Neural cell (in vitro differentiated cells): ENCODE results near the gene INS. TPM values are rescaled to one million over a fixed set of nuclear protein-coding genes. Genes with fewer than 3 reads are reported as not detected.

Experiments used
- H2AFZ ChIP-seq: fragments of 200-600, 300-800 bp; sonication (generic), shearing (Covaris generic); 2 replicates; pipeline ENCODE4 v1.6.0; 2014; ENCODE audit warnings: low read depth, mild to moderate bottlenecking, antibody characterized with exemption, low read length, moderate library complexity
- H3F3A ChIP-seq: fragments of 200-600 bp; shearing (Covaris generic); 2 replicates; pipeline ENCODE4 v1.6.1; 2016; ENCODE audit warnings: mild to moderate bottlenecking, moderate library complexity, mixed read lengths, antibody characterized with exemption, low read length; ENCODE audit not compliant: insufficient read depth, poor library complexity, severe bottlenecking
- H3K27ac ChIP-seq: fragments of 200-600, 300-800 bp; sonication (generic), shearing (Covaris generic); 2 replicates; pipeline ENCODE4 v1.5.1; 2014; ENCODE audit warnings: mild to moderate bottlenecking, low read length, moderate library complexity
- H3K27me3 ChIP-seq: fragments of 300-800, 200-600 bp; sonication (generic), shearing (Covaris generic); 2 replicates; pipeline ENCODE4 v1.6.0; 2014; ENCODE audit warnings: mild to moderate bottlenecking, low read depth, low read length, moderate library complexity; ENCODE audit not compliant: insufficient read depth
- H3K36me3 ChIP-seq: fragments of 300-800, 200-600 bp; sonication (generic), shearing (Covaris generic); 2 replicates; pipeline ENCODE4 v1.5.1; 2014; ENCODE audit warnings: mild to moderate bottlenecking, antibody characterized with exemption, low read length, moderate library complexity; ENCODE audit not compliant: insufficient read depth
- H3K4me2 ChIP-seq: fragments of 300-800, 200-600 bp; sonication (generic), shearing (Covaris generic); 2 replicates; pipeline ENCODE4 v1.6.0; 2014; ENCODE audit warnings: mild to moderate bottlenecking, low read length
- H3K4me3 ChIP-seq: fragments of 300-800, 200-600 bp; sonication (generic), shearing (Covaris generic); 2 replicates; pipeline ENCODE4 v1.5.1; 2014; ENCODE audit warnings: mild to moderate bottlenecking, low read length, moderate library complexity
- H3K79me2 ChIP-seq: fragments of 200-600 bp; shearing (Covaris generic); replicated peaks from 2 replicates; pipeline ENCODE4 v1.6.0; 2014; ENCODE audit warnings: mild to moderate bottlenecking, low read length, moderate library complexity; ENCODE audit not compliant: insufficient read depth
- H3K9ac ChIP-seq: fragments of 300-800, 200-600 bp; sonication (generic), shearing (Covaris generic); 2 replicates; pipeline ENCODE4 v1.6.1; 2016; ENCODE audit warnings: mild to moderate bottlenecking, low read length, mixed read lengths
- H3K9me2 ChIP-seq: fragments of 200-600 bp; shearing (Covaris generic); 2 replicates; pipeline ENCODE4 v1.6.1; 2016; ENCODE audit warnings: mild to moderate bottlenecking, low read length, mixed read lengths; ENCODE audit not compliant: insufficient read depth
- H3K9me3 ChIP-seq: fragments of 200-600, 300-800 bp; sonication (generic), shearing (Covaris generic); 2 replicates; pipeline ENCODE4 v1.6.1; 2016; ENCODE audit warnings: mild to moderate bottlenecking, mixed run types, low read length, moderate library complexity, mixed read lengths
- H4K20me1 ChIP-seq: fragments of 200-600 bp; shearing (Covaris generic); 2 replicates; pipeline ENCODE4 v1.6.1; 2016; ENCODE audit warnings: mild to moderate bottlenecking, mixed run types; ENCODE audit not compliant: insufficient read depth
- CTCF ChIP-seq: fragments of 450-650 bp; IDR thresholded peaks from 2 replicates; pipeline ENCODE4 v1.5.1; 2014; ENCODE audit warnings: antibody characterized with exemption, mild to moderate bottlenecking, moderate library complexity; ENCODE audit not compliant: poor library complexity, severe bottlenecking
- EP300 ChIP-seq: fragments of 450-650 bp; conservative IDR thresholded peaks from 2 replicates; pipeline ENCODE4 v1.6.1; 2014; ENCODE audit warnings: antibody characterized with exemption, mild to moderate bottlenecking, moderate library complexity; ENCODE audit not compliant: poor library complexity, severe bottlenecking
- EZH2 ChIP-seq: fragments of 200-600, 300-800 bp; shearing (Covaris generic), sonication (generic); IDR thresholded peaks from 2 replicates; pipeline ENCODE4 v1.6.1; 2014; ENCODE audit warnings: antibody characterized with exemption, low read length, borderline replicate concordance, mild to moderate bottlenecking; ENCODE audit not compliant: insufficient read depth, poor library complexity, severe bottlenecking
- MXI1 ChIP-seq: fragments of 450-650 bp; conservative IDR thresholded peaks from 2 replicates; pipeline ENCODE4 v1.6.1; 2014; ENCODE audit warnings: antibody characterized with exemption, mild to moderate bottlenecking; ENCODE audit not compliant: poor library complexity, severe bottlenecking
- POLR2AphosphoS5 ChIP-seq: IDR thresholded peaks from 2 replicates; pipeline ENCODE4 v1.6.1; 2012
- RAD21 ChIP-seq: fragments of 450-650 bp; conservative IDR thresholded peaks from 2 replicates; pipeline ENCODE4 v1.6.1; 2014; ENCODE audit warnings: antibody characterized with exemption, mild to moderate bottlenecking, moderate library complexity
- REST ChIP-seq: IDR thresholded peaks from 2 replicates; pipeline ENCODE4 v1.6.1; 2012; ENCODE audit warnings: borderline replicate concordance
- SMC3 ChIP-seq: fragments of 450-650 bp; conservative IDR thresholded peaks from 2 replicates; pipeline ENCODE4 v1.6.1; 2014; ENCODE audit warnings: antibody characterized with exemption, mild to moderate bottlenecking, moderate library complexity; ENCODE audit not compliant: poor library complexity
- TAF1 ChIP-seq: IDR thresholded peaks from 2 replicates; pipeline ENCODE4 v1.6.1; 2012; ENCODE audit warnings: low read depth
- polyA plus RNA-seq: library from polyadenylated mRNA; depleted of rRNA; stranded (reverse); fragments of >200 nt; gene quantifications from 2 replicates; pipeline ENCODE4 v1.2.3, GENCODE V29; 2014

Gene INS
- polyA plus RNA-seq, 1 donor from 2014 or later, result not detected

GRCh38 chr11:2157294-2158040 lies 3.5 kb downstream of the INS start:
- Histone ChIP-seq H2AFZ (no peak overlapping the region), H3K9ac (no peak overlapping the region), H3K4me2 (no peak overlapping the region), H3K27me3 (no peaks in the 10 kb centered on the region), H3K9me2 (no peaks in the 10 kb centered on the region), H3K36me3 (no peaks in the 10 kb centered on the region), H3F3A (no peaks in the 10 kb centered on the region), H4K20me1 (no peaks in the 10 kb centered on the region), H3K79me2 (no peaks in the 10 kb centered on the region), H3K27ac (no peak overlapping the region), H3K4me3 (no peak overlapping the region), H3K9me3 (no peaks in the 10 kb centered on the region)
- TF ChIP-seq EZH2, result no peak
- TF ChIP-seq RAD21, result no peak
- TF ChIP-seq MXI1, result no peak
- no peak for TF ChIP-seq POLR2AphosphoS5
- no peak for TF ChIP-seq REST
- no peak for TF ChIP-seq CTCF
- no peak for TF ChIP-seq EP300
- TF ChIP-seq SMC3, result no peak
- no peak for TF ChIP-seq TAF1

GRCh38 chr11:2156416-2157182 lies 4.4 kb downstream of the INS start:
- Histone ChIP-seq H3K9me2 (no peaks in the 10 kb centered on the region), H3K9ac (no peak overlapping the region), H3K9me3 (no peaks in the 10 kb centered on the region), H3K4me3 (no peak overlapping the region), H3K4me2 (no peak overlapping the region), H3K27ac (no peak overlapping the region), H3K36me3 (no peaks in the 10 kb centered on the region), H3K79me2 (no peaks in the 10 kb centered on the region), H3F3A (no peaks in the 10 kb centered on the region), H3K27me3 (no peaks in the 10 kb centered on the region), H4K20me1 (no peaks in the 10 kb centered on the region), H2AFZ (no peak overlapping the region)
- TF ChIP-seq POLR2AphosphoS5, result no peak
- peak; percentile 78 for TF ChIP-seq RAD21
- TF ChIP-seq CTCF, result peak; percentile 78
- no peak for TF ChIP-seq EP300
- TF ChIP-seq EZH2, result no peak
- TF ChIP-seq MXI1, result no peak
- TF ChIP-seq SMC3, result peak; percentile 75
- TF ChIP-seq TAF1, result no peak
- TF ChIP-seq REST, result no peak
